GM19238 (cell line): ENCODE results near the gene SLX4.
"Not testable (repeated sequence)": the region's sequence is repeated elsewhere in the genome, so short reads cannot be mapped to it uniquely, and the experiment has no call there.

Experiments used
- DNase-seq: peaks from one replicate; pipeline ENCODE4 v3.0.0; 2011; ENCODE audit warnings: low spot score; ENCODE audit not compliant: insufficient read length

The SLX4 gene

GRCh38 chr16:3640632-3641501, 29.5 kb upstream of the SLX4 start:
- DNase-seq: no peak

DNA sequence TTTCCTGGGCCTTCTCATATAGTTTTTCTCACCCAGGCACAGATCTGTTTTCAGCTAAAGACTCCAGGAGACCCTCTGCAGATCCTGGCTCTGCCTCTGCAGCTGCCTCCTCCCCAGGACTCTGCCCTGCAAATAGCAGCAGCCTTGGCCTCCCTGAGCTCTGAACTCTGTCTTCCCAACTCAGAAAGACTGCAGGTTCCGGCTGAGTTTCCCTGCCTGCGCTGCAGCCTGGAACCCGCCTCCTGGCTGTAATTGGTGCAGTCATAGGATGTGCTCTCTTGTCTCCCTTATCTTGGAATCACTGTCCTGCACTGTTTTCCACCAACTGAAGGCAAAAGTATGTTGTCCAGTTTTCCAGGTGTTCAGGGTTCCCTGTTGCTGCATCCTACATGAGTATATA, 28.8 kb upstream of the SLX4 start:
- DNase-seq: no peak

GRCh38 chr16:3638916-3639644, 27.7 kb upstream of the SLX4 start:
- no peak for DNase-seq

GRCh38 chr16:3637371-3637923, 26.0 kb upstream of the SLX4 start:
- DNase-seq: peak; percentile 48

- DNase-seq: no peak
These were observed 14.7 kb upstream of the SLX4 start for GRCh38 chr16:3625911-3626732.

DNA sequence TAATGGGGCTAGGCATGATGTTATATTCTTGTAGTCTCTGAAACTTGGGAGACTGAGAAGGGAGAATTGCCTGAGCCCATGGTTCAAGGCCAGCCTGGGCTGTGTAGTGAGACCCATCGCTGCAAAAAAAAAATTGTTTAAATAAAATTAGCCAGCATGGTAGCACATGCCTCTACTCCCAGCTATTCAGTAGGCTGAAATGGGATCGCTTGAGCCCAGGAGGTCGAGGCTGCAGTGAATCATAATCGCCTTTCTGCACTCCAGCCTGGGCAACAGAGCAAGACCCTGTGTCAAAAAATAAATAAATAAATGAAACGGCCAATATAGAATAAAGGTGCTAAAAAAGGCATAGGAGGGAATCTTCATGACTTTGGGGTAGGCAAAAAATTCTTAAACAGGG, 13.9 kb upstream of the SLX4 start:
- DNase-seq: no peak

- no peak for DNase-seq
These were observed 12.2 kb upstream of the SLX4 start for GRCh38 chr16:3623642-3624041.

GRCh38 chr16:3618769-3619141, 7.3 kb upstream of the SLX4 start:
- DNase-seq: no peak

GRCh38 chr16:3612510-3613466, 1.4 kb upstream of the SLX4 start:
- no peak for DNase-seq

- DNase-seq: no peak
These were observed 684 bp downstream of the SLX4 start for GRCh38 chr16:3610698-3611145.

- DNase-seq: no peak
These were observed 1.3 kb downstream of the SLX4 start for GRCh38 chr16:3609895-3610697.

DNA sequence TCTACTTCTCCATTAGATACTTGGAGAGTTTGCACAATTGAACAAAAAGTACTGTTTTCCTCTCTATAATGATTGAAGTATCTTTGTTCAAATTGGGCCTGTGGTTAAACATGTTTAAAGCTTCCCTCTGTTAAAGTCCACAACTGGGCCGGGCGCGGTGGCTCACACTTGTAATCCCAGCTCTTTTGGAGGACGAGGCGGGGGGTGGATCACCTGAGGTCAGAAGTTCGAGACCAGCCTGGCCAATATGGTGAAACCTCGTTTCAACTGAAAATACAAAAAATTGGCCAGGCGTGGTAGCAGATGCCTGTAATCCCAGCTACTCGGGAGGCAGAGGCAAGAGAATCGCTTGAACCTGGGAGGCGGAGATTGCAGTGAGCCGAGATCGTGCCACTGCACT, 2.4 kb downstream of the SLX4 start:
- not testable (repeated sequence) for DNase-seq

GRCh38 chr16:3608069-3608468, 3.3 kb downstream of the SLX4 start:
- DNase-seq: no peak

DNA sequence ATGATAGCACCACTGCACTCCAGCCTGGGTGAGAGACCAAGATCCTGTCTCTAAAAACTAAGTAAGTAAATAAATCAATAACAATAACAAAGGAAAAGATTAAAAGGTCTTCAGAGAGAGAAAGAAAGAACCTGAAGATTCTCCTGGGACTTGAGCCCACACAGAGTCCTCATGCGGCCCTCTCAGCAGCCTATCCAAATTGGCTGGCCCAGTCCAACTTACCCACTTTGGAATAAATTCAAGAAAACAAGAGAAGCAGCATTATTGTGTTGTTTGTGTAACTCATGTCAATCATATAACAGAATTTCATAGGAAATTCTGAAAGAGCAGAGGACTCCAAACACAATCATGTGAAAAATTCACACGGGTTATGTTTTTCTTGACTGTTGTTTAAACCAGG, 3.8 kb downstream of the SLX4 start:
- DNase-seq: no peak

DNA sequence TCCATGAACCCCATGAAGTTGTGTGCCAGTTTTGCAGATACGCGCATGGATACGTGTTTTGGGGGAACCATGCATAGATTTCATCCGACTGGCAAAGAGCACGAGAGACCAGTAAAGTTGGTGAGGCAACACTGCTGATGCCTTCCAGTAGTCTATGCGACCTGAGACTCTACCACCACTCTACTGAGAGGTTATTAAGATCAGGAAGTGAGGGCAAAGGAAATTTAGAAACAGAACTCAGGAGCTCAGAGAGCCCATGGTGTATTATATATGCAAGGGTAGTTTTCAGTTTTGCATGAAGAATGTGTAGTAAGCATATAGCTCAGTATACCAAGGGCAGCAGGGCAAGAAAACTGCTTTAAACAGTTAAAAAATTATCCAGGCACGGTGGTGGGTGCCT, 4.2 kb downstream of the SLX4 start:
- no peak for DNase-seq

- no peak for DNase-seq
These were observed 5.0 kb downstream of the SLX4 start for GRCh38 chr16:3606441-3606840.

DNA sequence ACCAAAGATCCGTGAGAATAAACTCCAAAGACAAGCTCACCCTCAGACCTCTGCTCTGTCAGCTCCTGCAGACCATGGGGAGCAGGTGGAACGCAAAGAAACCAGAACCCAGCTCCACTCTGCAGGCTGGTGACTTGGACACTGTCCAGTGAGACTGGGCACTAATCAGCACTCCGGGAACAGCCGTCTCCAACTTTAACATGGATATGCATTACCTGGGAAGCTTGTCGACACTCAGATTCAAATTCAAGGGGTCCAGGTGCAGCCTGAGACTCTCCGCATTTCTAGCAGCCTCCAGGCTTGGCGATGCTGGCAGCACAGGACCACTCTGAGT, 9.1 kb downstream of the SLX4 start:
- DNase-seq: no peak

GRCh38 chr16:3601614-3602319, 9.6 kb downstream of the SLX4 start:
- DNase-seq: no peak

DNA sequence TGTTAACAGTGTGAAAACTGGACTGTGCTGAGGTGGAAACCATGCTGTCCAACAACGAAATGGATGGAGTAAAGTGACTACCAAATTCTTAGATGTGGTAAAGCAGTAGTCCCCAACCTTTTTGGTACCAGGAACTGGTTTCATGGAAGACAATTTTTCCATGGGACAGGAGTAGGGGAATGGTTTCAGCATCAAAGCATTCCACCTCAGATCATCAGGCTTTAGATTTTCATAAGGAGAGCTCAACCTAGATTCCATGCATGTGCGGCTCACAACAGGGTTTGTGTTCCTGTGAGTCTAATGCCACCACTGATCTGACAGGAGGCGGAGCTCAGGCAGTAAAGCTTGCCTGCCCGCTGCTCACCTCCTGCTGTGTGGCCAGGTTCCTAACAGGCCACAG, 11.5 kb downstream of the SLX4 start:
- DNase-seq: no peak
